Fibroblast of skin of scalp (primary cell): ENCODE measurements around the gene FMN2.

ENCODE experiments used
- DNase-seq: peaks from one replicate; pipeline ENCODE4 v3.0.0-alpha.2; 2013

FMN2 gene

DNA sequence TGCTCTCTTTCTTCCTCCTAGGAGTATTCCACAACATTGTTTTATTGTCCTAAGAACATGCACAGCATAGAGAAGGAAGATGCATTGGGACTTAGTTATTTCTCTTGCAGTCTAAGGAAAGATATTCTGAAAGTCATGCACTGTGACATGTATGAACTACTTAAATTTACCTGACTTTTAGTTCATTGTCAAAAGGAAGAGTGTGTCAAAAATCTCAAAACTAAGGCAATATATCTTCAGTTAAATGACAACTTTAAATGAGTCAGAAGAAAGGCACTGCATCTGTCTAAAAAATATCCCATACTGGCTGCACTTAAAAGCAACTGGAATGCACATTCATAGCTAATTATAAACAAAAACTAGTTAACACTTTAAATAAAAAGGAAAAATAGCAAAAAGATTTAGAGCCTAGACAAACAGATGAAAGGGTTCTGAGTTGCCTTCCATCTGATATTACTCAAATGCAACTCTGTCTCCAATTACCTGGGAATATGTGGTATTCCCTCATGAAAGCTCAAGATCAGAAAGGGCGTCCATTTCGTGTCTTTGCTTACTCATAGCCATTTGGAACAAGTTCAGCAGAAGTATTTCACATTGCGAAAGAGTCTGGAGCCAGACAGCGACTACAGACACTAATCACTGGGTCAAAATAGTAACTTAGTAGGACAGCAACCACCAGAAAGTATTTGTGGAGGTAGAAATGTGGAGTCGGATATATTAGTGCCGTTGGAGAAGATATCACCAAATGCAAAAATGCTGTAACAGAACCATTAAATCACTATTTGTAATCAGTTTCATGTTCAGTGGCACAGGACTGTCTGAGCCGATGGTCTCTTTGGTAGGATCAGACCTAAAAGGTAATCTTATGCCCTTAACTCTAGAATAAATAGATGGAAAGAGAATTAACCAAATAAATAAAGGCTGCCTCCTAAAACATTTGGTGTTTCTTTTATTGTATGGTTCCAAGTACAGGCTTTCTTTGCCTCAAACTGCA, 294.6 kb downstream of the FMN2 start:
- peak; percentile 92 for DNase-seq

DNA sequence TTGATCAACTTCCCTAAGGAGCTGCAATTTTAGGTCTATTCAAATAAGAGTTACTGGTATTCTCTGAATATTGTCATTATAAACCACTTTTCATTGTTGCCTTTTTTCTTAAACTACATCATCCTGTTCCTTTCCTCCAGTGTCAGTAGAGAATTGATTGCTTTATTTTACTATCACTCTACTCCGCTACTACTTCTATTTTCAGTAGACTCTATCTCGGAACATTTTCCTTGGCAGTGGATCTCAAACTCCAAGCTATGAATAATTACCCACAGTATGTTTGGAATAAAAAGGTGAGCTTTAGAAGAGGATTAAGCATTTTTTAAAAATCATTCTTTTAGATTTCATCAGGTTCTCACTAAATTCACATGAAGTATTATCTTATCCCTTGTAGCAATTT, 295.4 kb downstream of the FMN2 start:
- no peak for DNase-seq

GRCh38 chr1:240391660-240392260, 300.1 kb downstream of the FMN2 start:
- DNase-seq: no peak

GRCh38 chr1:240394353-240394752, 302.7 kb downstream of the FMN2 start:
- no peak for DNase-seq

- DNase-seq: peak; percentile 47
Measured at GRCh38 chr1:240395336-240395735, 303.7 kb downstream of the FMN2 start.

- peak; percentile 86 for DNase-seq
Measured at GRCh38 chr1:240399381-240399780, 307.7 kb downstream of the FMN2 start.

DNA sequence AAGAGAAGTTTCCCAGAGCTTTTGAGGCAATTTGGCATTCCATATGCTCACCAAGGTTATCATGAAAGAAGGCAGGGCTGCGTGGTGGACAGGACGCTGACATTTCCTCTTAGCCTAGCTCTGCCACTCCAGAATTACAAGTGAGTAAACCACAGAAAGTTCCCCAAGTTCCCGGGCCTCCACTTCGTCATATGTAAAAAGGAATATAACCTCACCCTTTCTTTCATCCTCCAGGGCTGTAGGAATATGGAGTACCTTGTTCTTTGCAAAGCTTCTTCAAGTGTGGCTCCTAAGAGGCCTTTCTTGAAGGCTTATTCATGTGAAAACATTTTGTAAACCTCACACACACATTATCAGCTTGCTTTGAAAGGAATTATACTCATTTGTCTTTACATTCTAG, 310.0 kb downstream of the FMN2 start:
- no peak for DNase-seq

DNA sequence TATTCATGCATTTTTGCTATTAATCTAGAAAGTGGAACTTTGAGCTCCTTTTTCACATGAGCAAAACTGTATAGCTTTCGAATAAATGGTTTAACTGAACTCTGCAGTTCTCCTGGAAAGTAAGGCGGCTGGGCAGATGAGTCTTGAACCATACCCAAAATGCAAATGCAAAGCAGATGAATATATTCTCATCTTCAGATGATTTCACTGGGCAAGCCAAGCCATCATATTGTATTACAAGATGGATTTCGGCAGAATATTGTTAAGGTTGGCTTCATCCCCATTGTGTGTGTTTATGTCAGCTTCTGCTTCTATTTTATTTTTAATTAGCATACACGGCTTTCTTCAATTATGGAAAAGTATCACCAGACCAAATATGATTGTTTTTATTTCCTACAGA, 310.6 kb downstream of the FMN2 start:
- peak; percentile 52 for DNase-seq

GRCh38 chr1:240404286-240404685, 312.6 kb downstream of the FMN2 start:
- no peak for DNase-seq

DNA sequence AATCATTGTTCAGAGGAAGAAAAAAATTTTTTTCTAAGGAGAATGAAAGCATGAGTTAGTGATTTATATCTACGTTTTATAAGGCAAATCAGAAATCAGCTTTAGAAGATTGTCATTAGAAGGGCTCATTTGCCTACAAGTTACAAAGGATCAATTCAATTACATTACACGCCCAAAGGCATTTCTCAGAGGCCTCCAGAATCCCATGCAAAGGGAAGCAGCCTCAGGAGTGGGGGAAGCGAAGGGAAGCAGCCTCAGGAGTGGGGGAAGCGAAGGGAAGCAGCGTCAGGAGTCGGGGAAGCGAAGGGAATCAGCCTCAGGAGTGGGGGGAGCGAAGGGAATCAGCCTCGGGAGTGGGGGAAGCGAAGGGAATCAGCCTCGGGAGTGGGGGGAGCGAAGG, 314.1 kb downstream of the FMN2 start:
- DNase-seq: no peak

- DNase-seq: no peak
Measured at GRCh38 chr1:240407407-240407806, 315.7 kb downstream of the FMN2 start.

GRCh38 chr1:240409615-240410014, 317.9 kb downstream of the FMN2 start:
- DNase-seq: no peak

- peak; percentile 92 for DNase-seq
Measured at GRCh38 chr1:240413732-240414131, 322.0 kb downstream of the FMN2 start.

DNA sequence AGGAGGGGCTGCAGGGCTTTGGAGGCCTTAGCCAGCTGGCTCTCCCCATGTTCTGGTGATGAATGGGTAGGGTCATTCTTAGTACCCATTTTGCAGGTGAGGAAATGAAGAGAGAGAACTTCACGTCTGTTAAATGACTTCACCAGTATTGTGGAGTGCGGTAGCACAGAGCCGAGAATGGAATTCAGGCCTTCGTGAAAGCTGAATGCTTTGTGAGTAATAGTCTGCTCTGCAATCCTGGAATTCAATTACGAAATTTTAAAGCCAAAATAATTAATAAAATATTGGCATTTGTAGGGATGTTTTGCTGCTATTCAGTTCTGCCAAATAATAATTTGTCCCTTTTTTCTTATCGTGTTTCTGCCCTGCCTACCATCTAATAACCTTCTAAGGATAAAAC, 322.6 kb downstream of the FMN2 start:
- DNase-seq: peak; percentile 93

GRCh38 chr1:240415011-240415410, 323.3 kb downstream of the FMN2 start:
- DNase-seq: peak; percentile 42

GRCh38 chr1:240415532-240415931, 323.8 kb downstream of the FMN2 start:
- no peak for DNase-seq

GRCh38 chr1:240417317-240417716, 325.6 kb downstream of the FMN2 start:
- DNase-seq: no peak

DNA sequence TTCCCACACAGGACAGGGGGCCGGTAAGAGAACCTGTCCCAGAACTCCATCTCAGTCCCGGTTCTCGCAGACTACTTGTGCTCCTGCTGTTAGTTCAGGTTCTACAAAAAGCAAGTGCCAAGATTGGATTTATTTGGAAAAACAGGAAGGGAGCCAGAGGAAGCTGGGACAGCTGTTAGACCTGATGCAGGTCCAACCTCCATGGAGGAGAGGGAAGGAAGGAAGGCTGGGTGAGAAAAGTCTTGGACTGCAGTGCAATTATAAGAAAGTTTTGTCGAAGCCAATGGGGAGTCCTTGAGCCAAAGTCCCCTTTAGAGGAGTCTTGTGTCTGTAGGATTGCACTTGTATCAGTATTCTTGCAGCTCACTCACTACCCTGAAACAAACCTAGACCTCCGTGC, 329.1 kb downstream of the FMN2 start:
- no peak for DNase-seq

DNA sequence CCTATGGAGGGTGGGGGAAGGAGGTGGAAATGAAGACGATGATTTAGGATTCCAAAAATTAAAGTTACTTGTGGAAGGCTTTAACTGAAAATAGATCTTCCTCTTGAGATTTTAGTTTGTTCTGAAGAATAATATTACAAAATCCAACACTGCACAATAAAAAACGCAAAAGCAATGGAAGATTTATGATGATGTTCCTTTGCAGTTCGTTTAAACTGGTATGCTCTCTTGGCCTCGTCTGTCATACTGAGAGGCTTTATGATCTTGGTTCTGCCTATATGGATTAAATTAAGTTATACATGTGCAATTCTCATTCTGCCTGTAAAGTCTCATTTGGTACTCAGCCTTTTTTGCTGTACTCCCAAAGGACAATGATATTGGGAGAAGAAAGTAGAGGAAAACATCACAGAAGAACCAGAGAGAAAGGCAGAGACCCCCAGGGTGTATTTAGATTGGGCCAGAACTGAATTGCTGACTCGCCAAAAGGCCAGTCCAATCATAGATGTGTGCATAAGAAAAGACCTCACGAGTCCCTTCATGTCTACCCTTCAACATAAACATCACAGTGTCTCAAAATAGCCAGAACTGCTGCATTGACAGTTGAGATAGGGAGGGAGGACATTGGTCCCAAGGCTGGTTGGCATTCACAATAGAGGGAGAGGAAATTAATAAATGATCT, 331.7 kb downstream of the FMN2 start:
- no peak for DNase-seq

DNA sequence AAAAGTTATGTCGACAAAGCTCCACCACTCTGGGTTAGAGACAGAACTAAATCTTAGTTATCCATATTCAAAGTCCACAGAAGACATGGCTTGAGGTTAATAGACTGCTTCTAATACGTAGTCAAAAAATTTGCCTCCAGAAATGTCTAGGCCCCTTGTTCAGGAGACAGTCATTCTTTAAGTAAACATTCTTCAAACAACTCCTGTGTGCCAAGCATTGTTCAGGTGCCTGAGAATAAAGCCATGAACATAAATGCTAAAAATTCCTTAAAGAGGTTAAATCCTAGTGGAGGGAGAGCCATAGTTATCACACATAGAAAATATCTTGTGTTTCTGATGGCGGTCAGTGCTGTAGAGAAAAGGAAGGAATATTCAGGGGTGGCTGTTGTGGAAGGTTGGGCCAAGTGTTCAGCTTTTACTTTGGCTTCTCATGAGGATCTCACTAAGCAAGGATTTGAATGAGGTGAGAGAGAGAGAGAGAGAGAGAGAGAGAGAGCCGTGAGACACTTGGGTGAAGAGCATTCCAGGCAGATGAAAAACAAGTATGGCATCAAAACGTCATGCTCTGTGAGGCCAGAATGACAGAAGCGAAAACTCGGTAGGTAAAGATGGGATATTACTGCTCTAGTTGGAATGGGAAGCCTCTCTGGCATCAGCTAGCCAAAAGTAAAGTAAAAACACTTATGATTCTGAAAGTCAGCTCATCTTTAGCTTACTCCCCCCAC, 333.2 kb downstream of the FMN2 start:
- DNase-seq: peak; percentile 39

DNA sequence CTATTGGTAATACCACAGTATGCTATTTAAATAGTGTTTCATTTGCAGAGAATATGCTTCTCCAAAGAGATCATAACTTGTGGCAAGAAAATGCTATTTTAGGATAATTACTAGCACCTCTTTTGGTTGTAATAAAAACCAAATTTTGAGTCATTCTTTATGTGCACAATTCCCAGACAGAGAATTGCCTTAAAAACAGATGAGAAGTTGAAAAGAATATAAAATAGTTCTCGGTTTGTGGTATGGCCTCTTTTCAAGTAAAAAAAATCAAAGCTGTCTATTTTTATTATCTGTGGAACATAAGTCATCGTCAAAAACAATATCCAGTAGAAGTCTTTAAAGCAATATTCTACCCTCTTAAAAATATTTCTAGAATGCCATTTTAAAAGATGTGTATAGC, 334.4 kb downstream of the FMN2 start:
- peak; percentile 61 for DNase-seq

- no peak for DNase-seq
Measured at GRCh38 chr1:240435996-240436566, 344.4 kb downstream of the FMN2 start.
